H9 (cell line): ENCODE measurements around the gene RAF1. TPM values are rescaled to one million over a fixed set of nuclear protein-coding genes. Genes with fewer than 3 reads are reported as not detected.

Experiments used
- DNase-seq: peaks from one replicate; pipeline ENCODE4 v3.0.0-alpha.2; 2017
- H2AFZ ChIP-seq: one replicate; pipeline ENCODE4 v1.6.1; 2013; ENCODE audit warnings: mild to moderate bottlenecking, low read length, control low read depth, moderate library complexity
- H2AK5ac ChIP-seq: 2 replicates; pipeline ENCODE4 v1.6.1; 2013; ENCODE audit warnings: low read length, control low read depth, mixed read lengths; ENCODE audit not compliant: insufficient read length
- H2BK120ac ChIP-seq: one replicate; pipeline ENCODE4 v1.6.1; 2013; ENCODE audit warnings: low read depth, mild to moderate bottlenecking, low read length, control low read depth, inconsistent platforms; ENCODE audit not compliant: poor library complexity, severe bottlenecking
- H2BK12ac ChIP-seq: 2 replicates; pipeline ENCODE4 v1.6.1; 2013; ENCODE audit warnings: low read length, control low read depth, mixed read lengths, low read depth; ENCODE audit not compliant: insufficient read length
- H2BK15ac ChIP-seq: 2 replicates; pipeline ENCODE4 v1.6.1; 2013; ENCODE audit warnings: low read depth, low read length, control low read depth
- H2BK20ac ChIP-seq: one replicate; pipeline ENCODE4 v1.6.1; 2013; ENCODE audit warnings: low read depth, mild to moderate bottlenecking, low read length, control low read depth, inconsistent platforms; ENCODE audit not compliant: poor library complexity, severe bottlenecking
- H2BK5ac ChIP-seq: 2 replicates; pipeline ENCODE4 v1.6.1; 2013; ENCODE audit warnings: low read length, control low read depth, mixed read lengths; ENCODE audit not compliant: insufficient read length
- H3K14ac ChIP-seq: 2 replicates; pipeline ENCODE4 v1.6.1; 2013; ENCODE audit warnings: low read length, control low read depth; ENCODE audit not compliant: insufficient read depth
- H3K18ac ChIP-seq: 2 replicates; pipeline ENCODE4 v1.6.1; 2013; ENCODE audit warnings: low read depth, mild to moderate bottlenecking, mixed read lengths, low read length, control low read depth; ENCODE audit not compliant: insufficient read length
- H3K23ac ChIP-seq: 2 replicates; pipeline ENCODE4 v1.6.1; 2013; ENCODE audit warnings: low read length, control low read depth, mixed read lengths, low read depth; ENCODE audit not compliant: insufficient read length
- H3K23me2 ChIP-seq: 2 replicates; pipeline ENCODE4 v1.6.1; 2013; ENCODE audit warnings: low read depth, mild to moderate bottlenecking, mixed read lengths, low read length, control low read depth; ENCODE audit not compliant: insufficient read length, poor library complexity, severe bottlenecking
- H3K27ac ChIP-seq: 2 replicates; pipeline ENCODE4 v1.5.1; 2013; ENCODE audit warnings: low read length, control low read depth, mixed read lengths, low read depth; ENCODE audit not compliant: insufficient read length
- H3K27me3 ChIP-seq: 2 replicates; pipeline ENCODE4 v1.6.1; 2013; ENCODE audit warnings: low read length, control low read depth, inconsistent platforms; ENCODE audit not compliant: insufficient read depth
- H3K4ac ChIP-seq: 2 replicates; pipeline ENCODE4 v1.6.1; 2013; ENCODE audit warnings: low read depth, mild to moderate bottlenecking, control low read depth, inconsistent platforms, low read length, moderate library complexity
- H3K4me1 ChIP-seq: 2 replicates; pipeline ENCODE4 v1.6.1; 2013; ENCODE audit warnings: low read length, control low read depth, inconsistent platforms; ENCODE audit not compliant: insufficient read depth
- H3K4me2 ChIP-seq: 2 replicates; pipeline ENCODE4 v1.6.1; 2013; ENCODE audit warnings: low read length, control low read depth, mixed read lengths; ENCODE audit not compliant: insufficient read length, insufficient read depth
- H3K56ac ChIP-seq: 2 replicates; pipeline ENCODE4 v1.6.1; 2013; ENCODE audit warnings: low read depth, mild to moderate bottlenecking, mixed read lengths, low read length, control low read depth; ENCODE audit not compliant: insufficient read length
- H3K79me1 ChIP-seq: 2 replicates; pipeline ENCODE4 v1.6.1; 2013; ENCODE audit warnings: low read depth, mild to moderate bottlenecking, moderate library complexity, low read length, control low read depth, inconsistent platforms; ENCODE audit not compliant: insufficient read depth, poor library complexity, severe bottlenecking
- H3K79me2 ChIP-seq: 2 replicates; pipeline ENCODE4 v1.6.1; 2013; ENCODE audit warnings: low read length, control low read depth, inconsistent platforms; ENCODE audit not compliant: insufficient read depth
- H3K9ac ChIP-seq: 2 replicates; pipeline ENCODE4 v1.6.1; 2013; ENCODE audit warnings: low read length, control low read depth, mixed read lengths; ENCODE audit not compliant: insufficient read length; ENCODE audit errors: extremely low read depth
- H3K9me3 ChIP-seq: one replicate; pipeline ENCODE4 v1.6.1; 2013; ENCODE audit warnings: low read depth, low read length, inconsistent platforms; ENCODE audit not compliant: control insufficient read depth
- H3T11ph ChIP-seq: one replicate; pipeline ENCODE4 v1.6.1; 2013; ENCODE audit warnings: mild to moderate bottlenecking, low read length, control low read depth, inconsistent platforms
- H4K20me1 ChIP-seq: one replicate; pipeline ENCODE4 v1.6.1; 2013; ENCODE audit not compliant: control insufficient read depth, insufficient read length, insufficient read depth
- H4K5ac ChIP-seq: 2 replicates; pipeline ENCODE4 v1.6.1; 2013; ENCODE audit warnings: low read depth, mild to moderate bottlenecking, mixed read lengths, low read length, control low read depth; ENCODE audit not compliant: insufficient read length
- H4K8ac ChIP-seq: replicated peaks from 2 replicates; pipeline ENCODE4 v1.6.1; 2013; ENCODE audit warnings: low read length, control low read depth, mixed read lengths, low read depth; ENCODE audit not compliant: insufficient read length
- H4K91ac ChIP-seq: 2 replicates; pipeline ENCODE4 v1.6.1; 2013; ENCODE audit warnings: low read depth, mild to moderate bottlenecking, moderate library complexity, mixed read lengths, low read length, control low read depth; ENCODE audit not compliant: insufficient read length
- H3K27ac Mint-ChIP-seq, 3 experiments: 2 replicates in 2 of 3; 3 replicates in 1 of 3; pipeline ENCODE4 v1.8.0; 2020 to 2021; ENCODE audit warnings: mixed read lengths in 3 of 3, mild to moderate bottlenecking in 1 of 3, moderate library complexity in 1 of 3
- H3K27me3 Mint-ChIP-seq: 2 replicates; pipeline ENCODE4 v1.8.0; 2021; ENCODE audit warnings: low read depth, mild to moderate bottlenecking, moderate library complexity, mixed read lengths
- H3K36me3 Mint-ChIP-seq, 3 experiments: 2 replicates in 2 of 3; 3 replicates in 1 of 3; pipeline ENCODE4 v1.8.0; 2020 to 2021; ENCODE audit warnings: low read depth in 3 of 3, mixed read lengths in 3 of 3; ENCODE audit not compliant: insufficient read depth in 1 of 3
- H3K4me1 Mint-ChIP-seq, 2 experiments: 2 replicates each; pipeline ENCODE4 v1.8.0; 2020; ENCODE audit warnings: mixed read lengths in 2 of 2
- H3K4me3 Mint-ChIP-seq, 2 experiments: 2 replicates in 1 of 2; 3 replicates in 1 of 2; pipeline ENCODE4 v1.8.0; 2020 to 2021; ENCODE audit warnings: mild to moderate bottlenecking in 2 of 2, mixed read lengths in 2 of 2, moderate library complexity in 1 of 2
- H3K9me3 Mint-ChIP-seq, 2 experiments: 2 replicates in 1 of 2; 3 replicates in 1 of 2; pipeline ENCODE4 v1.8.0; 2020; ENCODE audit warnings: mild to moderate bottlenecking in 2 of 2, mixed read lengths in 2 of 2, moderate library complexity in 1 of 2
- WGBS: extraction: QIAGEN DNeasy Blood & Tissue Kit; methylation state at CpG from one replicate; pipeline ENCODE4 v1.1.7; 2013; ENCODE audit warnings: missing lambda C conversion rate, low lambda C conversion rate, mixed read lengths; ENCODE audit not compliant: insufficient read length; ENCODE audit errors: extremely low coverage; 5-methylcytosine and 5-hydroxymethylcytosine counted together
- total RNA-seq: library from RNA; stranded (reverse); gene quantifications from 2 replicates; pipeline ENCODE4 v1.2.1, GENCODE V29; 2021
- TF ChIP-seq, protein P1 (sequence below): fragments of 200-600 bp; sonication (generic); conservative IDR thresholded peaks from 3 replicates; pipeline ENCODE4 v1.8.0; 2021; ENCODE audit warnings: antibody characterized with exemption, mild to moderate bottlenecking

RAF1 gene
- total RNA-seq, 1 experiment from 2014 or later, result 112 TPM

DNA sequence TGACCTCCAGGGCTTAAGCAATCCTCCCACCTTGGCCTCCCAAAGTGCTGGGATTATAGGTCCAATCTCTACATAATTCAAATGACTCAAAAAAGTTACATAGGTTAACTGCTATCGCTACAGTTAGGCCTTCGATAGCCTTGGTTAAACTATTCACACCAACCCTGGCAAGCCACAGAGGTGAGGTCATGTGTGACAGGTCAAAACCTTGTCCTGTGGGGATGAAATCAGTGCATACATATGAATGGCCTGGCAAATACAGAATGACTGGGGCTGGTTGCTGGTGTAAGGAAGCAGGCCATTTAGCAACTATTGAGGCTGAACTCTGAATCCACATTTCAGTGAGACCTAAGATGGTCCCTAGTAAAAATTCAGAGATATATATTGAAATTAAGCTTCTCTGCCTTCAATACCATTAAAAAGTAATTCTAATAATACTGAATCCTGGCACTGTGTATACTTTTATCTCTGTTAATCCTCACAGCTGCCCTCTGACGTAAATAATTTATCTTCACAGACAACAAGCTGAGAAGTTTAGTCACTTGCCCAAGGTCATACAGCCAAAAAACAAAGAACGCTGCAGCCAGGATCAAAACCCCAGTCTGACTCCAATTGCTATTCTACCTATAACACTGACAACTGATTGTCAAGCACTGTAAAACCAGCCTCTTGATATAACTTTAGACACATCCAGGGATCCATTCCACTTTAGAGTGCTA, 71.8 kb downstream of the RAF1 start:
- Histone ChIP-seq H2BK20ac (no peak overlapping the region), H2AK5ac (no peak overlapping the region), H3K56ac (no peak overlapping the region), H3K4me2 (no peak overlapping the region), H3K4me1 (no peaks in the 10 kb centered on the region), H4K91ac (no peak overlapping the region), H3T11ph (no peak overlapping the region), H2BK12ac (no peak overlapping the region), H3K18ac (no peak overlapping the region), H2BK15ac (no peak overlapping the region), H2BK5ac (no peak overlapping the region), H3K79me1 (no peaks in the 10 kb centered on the region), H3K9me3 (no peaks in the 10 kb centered on the region), H3K27me3 (no peaks in the 10 kb centered on the region), H2BK120ac (no peak overlapping the region), H3K9ac (no peak overlapping the region), H4K8ac (no peak overlapping the region), H2AFZ (no peak overlapping the region), H3K23me2 (no peaks in the 10 kb centered on the region), H3K4ac (no peak overlapping the region), H4K20me1 (no peaks in the 10 kb centered on the region), H3K14ac (no peak overlapping the region), H3K27ac (no peak overlapping the region), H4K5ac (no peak overlapping the region), H3K23ac (no peak overlapping the region), H3K79me2 (no peaks in the 10 kb centered on the region)
- no peaks in the 10 kb centered on the region; the same call in 1 of the 2 replicates for H3K27me3 Mint-ChIP-seq
- H3K4me3 Mint-ChIP-seq, result no peak overlapping the region
- peaks cover 51 to 79% (median 68%) of the 10 kb centered on the region in 3 experiments for H3K36me3 Mint-ChIP-seq
- no CpG with 5 or more reads among the region's 4 CpGs for WGBS
- TF ChIP-seq, protein P1, sequence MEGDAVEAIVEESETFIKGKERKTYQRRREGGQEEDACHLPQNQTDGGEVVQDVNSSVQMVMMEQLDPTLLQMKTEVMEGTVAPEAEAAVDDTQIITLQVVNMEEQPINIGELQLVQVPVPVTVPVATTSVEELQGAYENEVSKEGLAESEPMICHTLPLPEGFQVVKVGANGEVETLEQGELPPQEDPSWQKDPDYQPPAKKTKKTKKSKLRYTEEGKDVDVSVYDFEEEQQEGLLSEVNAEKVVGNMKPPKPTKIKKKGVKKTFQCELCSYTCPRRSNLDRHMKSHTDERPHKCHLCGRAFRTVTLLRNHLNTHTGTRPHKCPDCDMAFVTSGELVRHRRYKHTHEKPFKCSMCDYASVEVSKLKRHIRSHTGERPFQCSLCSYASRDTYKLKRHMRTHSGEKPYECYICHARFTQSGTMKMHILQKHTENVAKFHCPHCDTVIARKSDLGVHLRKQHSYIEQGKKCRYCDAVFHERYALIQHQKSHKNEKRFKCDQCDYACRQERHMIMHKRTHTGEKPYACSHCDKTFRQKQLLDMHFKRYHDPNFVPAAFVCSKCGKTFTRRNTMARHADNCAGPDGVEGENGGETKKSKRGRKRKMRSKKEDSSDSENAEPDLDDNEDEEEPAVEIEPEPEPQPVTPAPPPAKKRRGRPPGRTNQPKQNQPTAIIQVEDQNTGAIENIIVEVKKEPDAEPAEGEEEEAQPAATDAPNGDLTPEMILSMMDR, result no peak
- DNase-seq, result no peak
- H3K9me3 Mint-ChIP-seq, result no peaks in the 10 kb centered on the region
- no peak overlapping the region for H3K27ac Mint-ChIP-seq
- H3K4me1 Mint-ChIP-seq, result 0 out of 4 replicates have a peak, but pooled peaks cover 0 to 5% of the 10 kb centered on the region in 2 experiments
